OCI-LY3 (cell line): Measurements from ENCODE around the gene OR5W2.
A peak's percentile ranks its signal among the peaks of the same experiment; 100 is the strongest.

Experiments
- CTCF ChIP-seq: fragments of 200-600, 300-600 bp; sonication (generic); IDR thresholded peaks from 2 replicates; pipeline ENCODE4 v1.5.1; 2014; ENCODE audit warnings: antibody characterized with exemption, low read length, low read depth
- EZH2phosphoT487 ChIP-seq: fragments of 200-600 bp; shearing (Covaris generic); IDR thresholded peaks from 2 replicates; pipeline ENCODE4 v1.6.1; 2018; ENCODE audit warnings: antibody characterized with exemption, mixed run types, low read depth

DNA sequence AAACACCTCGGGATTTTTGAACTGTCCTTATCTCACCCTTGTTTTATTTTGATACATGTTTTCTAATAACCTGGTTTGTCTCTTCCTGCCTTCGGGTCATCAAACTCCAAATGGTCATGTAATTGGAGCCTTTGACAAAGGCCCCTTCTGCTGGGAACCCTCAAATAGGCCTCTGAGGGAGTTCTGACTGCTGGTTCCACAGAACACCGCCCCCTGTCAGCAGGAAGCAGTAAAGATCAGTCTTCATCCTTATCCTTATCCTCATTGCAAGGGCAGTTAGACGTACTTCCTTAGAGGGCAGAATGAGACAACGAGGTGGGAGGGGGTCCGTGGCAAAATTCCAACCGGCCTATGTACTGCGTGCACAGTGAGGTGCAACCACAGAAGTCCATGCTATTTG is 19.2 kb downstream of the OR5W2 start:
- peak; percentile 40 for TF ChIP-seq CTCF
- no peak for TF ChIP-seq EZH2phosphoT487
